HG03378 (cell line): Measurements from ENCODE around the gene SLC16A1.
"Not testable (repeated sequence)": the region's sequence is repeated elsewhere in the genome, so short reads cannot be mapped to it uniquely, and the experiment has no call there.

Experiments
- ATAC-seq: cut with Tn5 transposase; IDR thresholded peaks from one replicate; pipeline ENCODE4 v1.9.1; 2021; ENCODE audit warnings: mild to moderate bottlenecking, moderate library complexity; ENCODE audit not compliant: unreplicated experiment

The SLC16A1 gene

GRCh38 chr1:112887599-112888283, 68.3 kb downstream of the SLC16A1 start:
- no peak for ATAC-seq

GRCh38 chr1:112884996-112885395, 71.0 kb downstream of the SLC16A1 start:
- not testable (repeated sequence) for ATAC-seq

GRCh38 chr1:112882271-112882744, 73.7 kb downstream of the SLC16A1 start:
- no peak for ATAC-seq

GRCh38 chr1:112881742-112882127, 74.3 kb downstream of the SLC16A1 start:
- ATAC-seq: no peak

- no peak for ATAC-seq
Measured at GRCh38 chr1:112879834-112880233, 76.2 kb downstream of the SLC16A1 start.

GRCh38 chr1:112878321-112878720, 77.7 kb downstream of the SLC16A1 start:
- ATAC-seq: no peak

GRCh38 chr1:112877750-112878149, 78.2 kb downstream of the SLC16A1 start:
- no peak for ATAC-seq

- no peak for ATAC-seq
Measured at GRCh38 chr1:112876315-112876714, 79.7 kb downstream of the SLC16A1 start.

- no peak for ATAC-seq
Measured at GRCh38 chr1:112872551-112872962, 83.4 kb downstream of the SLC16A1 start.

- ATAC-seq: no peak
Measured at GRCh38 chr1:112870887-112871646, 84.9 kb downstream of the SLC16A1 start.

- ATAC-seq: no peak
Measured at GRCh38 chr1:112869895-112870294, 86.1 kb downstream of the SLC16A1 start.

GRCh38 chr1:112868191-112868590, 87.8 kb downstream of the SLC16A1 start:
- ATAC-seq: no peak

GRCh38 chr1:112866981-112867380, 89.0 kb downstream of the SLC16A1 start:
- ATAC-seq: no peak

- no peak for ATAC-seq
Measured at GRCh38 chr1:112866151-112866550, 89.8 kb downstream of the SLC16A1 start.

GRCh38 chr1:112862753-112863426, 93.1 kb downstream of the SLC16A1 start:
- ATAC-seq: no peak
